ENCODE measurements around the gene PIK3R5.

PIK3R5 gene

DNA sequence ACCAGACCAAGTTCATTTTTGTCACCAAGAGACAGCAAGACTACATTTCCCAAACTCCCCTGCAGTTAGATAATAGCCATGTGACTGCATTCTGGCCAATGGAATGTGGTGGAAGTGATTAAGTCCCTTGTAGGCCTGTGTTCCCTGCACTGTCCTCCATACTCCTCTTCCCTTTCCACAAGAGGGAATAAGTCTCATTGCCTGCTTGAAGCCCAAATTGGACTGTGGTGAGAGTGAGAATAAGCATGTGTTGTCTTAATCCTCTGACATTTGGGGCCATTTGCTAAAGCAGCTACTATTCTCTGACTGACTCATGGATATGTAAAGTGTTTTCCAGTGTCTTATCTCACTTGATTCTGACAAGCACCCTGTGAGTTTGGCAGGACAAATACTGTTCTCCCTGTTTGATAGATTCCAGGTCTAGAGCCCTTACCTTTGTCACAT lies 118.7 kb downstream of the PIK3R5 start:
- DNase-seq (ENCODE audit: low spot score): peak; percentile 54
- ChIA-PET CTCF (no interaction called here), POLR2A (ENCODE audit: low non-redundant PET) (no interaction called here)
- TF ChIP-seq, protein P1, sequence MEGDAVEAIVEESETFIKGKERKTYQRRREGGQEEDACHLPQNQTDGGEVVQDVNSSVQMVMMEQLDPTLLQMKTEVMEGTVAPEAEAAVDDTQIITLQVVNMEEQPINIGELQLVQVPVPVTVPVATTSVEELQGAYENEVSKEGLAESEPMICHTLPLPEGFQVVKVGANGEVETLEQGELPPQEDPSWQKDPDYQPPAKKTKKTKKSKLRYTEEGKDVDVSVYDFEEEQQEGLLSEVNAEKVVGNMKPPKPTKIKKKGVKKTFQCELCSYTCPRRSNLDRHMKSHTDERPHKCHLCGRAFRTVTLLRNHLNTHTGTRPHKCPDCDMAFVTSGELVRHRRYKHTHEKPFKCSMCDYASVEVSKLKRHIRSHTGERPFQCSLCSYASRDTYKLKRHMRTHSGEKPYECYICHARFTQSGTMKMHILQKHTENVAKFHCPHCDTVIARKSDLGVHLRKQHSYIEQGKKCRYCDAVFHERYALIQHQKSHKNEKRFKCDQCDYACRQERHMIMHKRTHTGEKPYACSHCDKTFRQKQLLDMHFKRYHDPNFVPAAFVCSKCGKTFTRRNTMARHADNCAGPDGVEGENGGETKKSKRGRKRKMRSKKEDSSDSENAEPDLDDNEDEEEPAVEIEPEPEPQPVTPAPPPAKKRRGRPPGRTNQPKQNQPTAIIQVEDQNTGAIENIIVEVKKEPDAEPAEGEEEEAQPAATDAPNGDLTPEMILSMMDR (conservative IDR thresholded peaks at IDR 0.05; ENCODE audit: low read depth): no peak
- no peak overlapping the region for H3K27ac ChIP-seq

DNA sequence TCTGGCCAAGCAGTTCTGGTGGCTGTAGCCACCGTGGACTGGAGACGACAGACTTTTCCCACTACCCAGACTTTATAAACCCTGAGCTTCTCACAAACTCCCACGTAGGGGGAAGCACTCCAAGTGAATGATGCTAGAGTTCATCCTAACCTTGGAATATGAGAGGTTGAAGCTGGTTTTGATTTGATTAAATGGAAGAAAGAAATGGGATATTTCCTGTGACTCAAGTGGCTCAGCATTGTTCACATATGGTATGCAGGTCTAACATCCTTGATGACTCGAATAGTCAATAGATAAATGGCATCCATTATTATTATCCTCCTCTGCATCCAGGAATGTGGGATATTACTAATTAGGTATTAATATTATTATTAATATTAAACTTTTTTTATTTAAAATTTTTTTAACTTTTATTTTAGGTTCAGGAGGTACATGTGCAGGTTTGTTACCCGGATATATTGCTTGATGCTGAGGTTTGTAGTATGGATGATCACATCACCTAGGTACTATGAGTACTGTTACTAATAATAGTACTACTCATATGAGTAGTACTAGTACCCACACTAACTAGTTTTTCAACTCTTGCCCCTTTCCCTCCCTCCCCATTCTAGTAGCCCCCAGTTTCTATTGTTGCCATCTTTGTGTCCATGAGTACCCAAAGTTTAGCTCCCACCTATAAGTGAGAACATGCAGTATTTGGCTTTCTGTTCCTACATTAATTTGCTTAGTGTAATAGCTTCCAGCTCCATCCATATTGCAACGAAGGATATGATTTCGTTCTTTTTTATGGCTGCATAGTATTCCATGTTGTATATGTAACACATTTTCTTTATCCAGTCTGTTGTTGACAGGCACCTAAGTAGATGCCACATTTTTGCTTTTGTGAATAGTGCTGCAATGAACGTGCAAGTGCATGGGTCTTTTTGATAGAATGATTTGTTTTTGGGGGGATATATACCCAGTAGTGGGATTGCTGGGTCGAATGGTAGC lies 121.0 kb downstream of the PIK3R5 start:
- no peak overlapping the region for H3K27ac ChIP-seq
- peak; percentile 9 for DNase-seq (ENCODE audit: low spot score)
- TF ChIP-seq, protein P1 (conservative IDR thresholded peaks at IDR 0.05; ENCODE audit: low read depth): no peak
- ChIA-PET POLR2A (ENCODE audit: low non-redundant PET) (no interaction called here), CTCF (interaction anchor here (0.6 kb wide), 1 partner anchor 508 kb away, joined by 3 read pairs; no protein-coding TSS in a partner anchor)

DNA sequence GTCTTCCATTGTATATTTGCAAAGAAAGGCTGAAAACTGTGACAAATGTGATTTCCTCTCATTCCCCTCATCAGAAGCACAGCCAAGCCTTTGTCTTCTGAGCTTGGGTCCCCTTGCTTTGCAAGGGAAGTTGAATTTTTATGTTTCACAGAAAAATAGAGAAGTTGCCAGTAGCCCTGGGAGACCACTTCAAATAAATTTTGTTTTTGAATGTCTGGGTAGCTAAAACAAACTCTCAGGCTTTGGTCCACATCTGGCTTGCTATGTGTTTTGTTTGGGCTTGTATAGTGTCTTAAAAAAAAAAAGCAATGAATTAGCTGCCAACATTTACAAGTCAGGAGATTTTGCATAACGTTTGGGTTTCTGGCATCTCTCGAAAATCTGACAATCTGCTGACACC lies 122.2 kb downstream of the PIK3R5 start:
- CTCF ChIA-PET: interaction anchor here (0.6 kb wide), 1 partner anchor 1034 kb away, joined by 3 read pairs; no protein-coding TSS in a partner anchor
- POLR2A ChIA-PET (ENCODE audit: low non-redundant PET): no interaction called here
- TF ChIP-seq, protein P1 (conservative IDR thresholded peaks at IDR 0.05; ENCODE audit: low read depth): no peak
- DNase-seq (ENCODE audit: low spot score): no peak
- H3K27ac ChIP-seq: no peak overlapping the region

DNA sequence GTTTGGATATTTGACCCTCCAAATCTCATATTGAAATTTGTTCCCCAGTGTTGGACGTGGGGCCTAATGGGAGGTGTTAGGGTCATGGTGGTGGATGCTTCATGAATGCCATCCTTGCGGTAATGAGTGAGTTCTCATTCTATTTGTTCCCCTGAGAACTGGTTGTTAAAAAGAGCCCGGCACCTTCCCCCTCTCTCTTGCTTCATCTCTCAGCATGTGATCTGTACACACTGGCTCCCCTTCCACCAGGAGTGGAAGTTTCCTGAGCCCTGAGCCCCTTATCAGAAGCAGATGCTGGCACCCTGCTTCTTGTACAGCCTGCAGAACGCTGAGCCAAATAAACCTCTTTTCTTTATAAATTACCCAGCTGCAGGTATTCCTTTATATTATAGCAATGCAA lies 123.7 kb downstream of the PIK3R5 start:
- POLR2A ChIA-PET (ENCODE audit: low non-redundant PET): interaction anchor here (0.5 kb wide), 1 partner anchor 299 kb away, joined by 9 read pairs; no protein-coding TSS in a partner anchor
- H3K27ac ChIP-seq: no peak overlapping the region
- no peak for DNase-seq (ENCODE audit: low spot score)
- TF ChIP-seq, protein P1 (conservative IDR thresholded peaks at IDR 0.05; ENCODE audit: low read depth): no peak
- CTCF ChIA-PET: interaction anchor here (0.6 kb wide), 1 partner anchor 1805 kb away, joined by 3 read pairs; no protein-coding TSS in a partner anchor

DNA sequence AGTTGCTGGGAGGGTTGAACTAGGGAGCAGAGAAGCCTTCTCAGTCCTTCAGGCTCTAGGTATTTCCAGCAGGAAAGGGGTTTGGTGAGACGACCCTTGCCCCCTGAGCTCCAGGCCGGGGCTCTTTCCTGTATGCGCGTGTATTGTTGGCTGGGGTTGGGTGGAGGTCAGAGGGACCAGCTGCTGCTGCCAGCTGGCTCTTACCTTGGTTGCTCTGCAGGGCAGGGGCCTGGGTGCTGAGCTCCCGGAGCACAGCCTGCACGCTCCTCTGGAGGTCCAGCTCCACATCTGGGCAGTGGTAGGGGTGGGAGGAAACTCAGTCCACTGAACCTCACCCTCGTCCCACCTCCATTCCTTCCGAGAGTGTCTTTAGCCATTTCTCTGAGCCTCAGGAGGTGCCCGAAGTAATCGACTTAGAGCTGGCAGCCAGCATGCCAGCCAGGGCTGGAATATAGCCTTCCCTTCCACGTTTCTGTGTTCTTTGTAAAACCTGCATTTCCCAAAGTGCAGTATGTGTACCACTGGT lies 126.0 kb downstream of the PIK3R5 start:
- ChIA-PET CTCF (no interaction called here), POLR2A (ENCODE audit: low non-redundant PET) (no interaction called here)
- DNase-seq (ENCODE audit: low spot score): no peak
- H3K27ac ChIP-seq: no peak overlapping the region
- TF ChIP-seq, protein P1 (conservative IDR thresholded peaks at IDR 0.05; ENCODE audit: low read depth): no peak

DNA sequence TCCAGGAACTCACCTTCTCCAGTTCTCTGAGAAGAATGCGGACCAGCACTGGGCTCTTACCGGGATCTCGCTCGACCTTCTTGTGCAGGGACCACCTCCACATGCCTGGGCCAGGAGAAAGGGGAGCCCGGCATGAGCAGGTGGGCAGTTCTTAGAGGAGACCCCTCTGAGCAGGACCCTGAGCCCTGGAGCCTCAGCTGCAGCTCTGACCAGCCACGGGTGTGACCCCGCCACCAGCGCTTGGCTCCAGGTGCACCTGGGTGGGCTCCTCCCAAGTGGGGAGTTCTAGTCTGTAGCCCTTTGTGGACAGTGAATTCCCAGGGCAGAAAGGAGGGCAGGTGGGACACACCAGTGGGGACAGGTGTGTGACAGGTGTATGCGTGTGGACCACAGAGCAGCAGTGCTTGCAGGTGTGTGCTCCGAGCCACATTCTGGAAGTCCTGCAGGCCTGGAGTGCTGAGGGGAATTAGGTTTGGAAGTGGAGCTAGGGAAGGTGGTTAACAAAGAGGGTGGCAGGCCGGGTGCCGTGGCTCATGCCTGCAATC lies 126.9 kb downstream of the PIK3R5 start:
- TF ChIP-seq, protein P1 (conservative IDR thresholded peaks at IDR 0.05; ENCODE audit: low read depth): no peak
- CTCF ChIA-PET: no interaction called here
- POLR2A ChIA-PET (ENCODE audit: low non-redundant PET): no interaction called here
- no peak for DNase-seq (ENCODE audit: low spot score)
- H3K27ac ChIP-seq: no peak overlapping the region
